KMS-11 (cell line): Measurements from ENCODE around the gene CDC25C.
"Not testable (repeated sequence)": the region's sequence is repeated elsewhere in the genome, so short reads cannot be mapped to it uniquely, and the experiment has no call there.

Experiments used
- H2AFZ ChIP-seq: fragments of 200-600 bp; sonication (generic); 2 replicates; pipeline ENCODE4 v1.6.1; 2016; ENCODE audit warnings: antibody characterized with exemption, mixed run types, low read depth
- H3K27ac ChIP-seq: fragments of 200-600 bp; sonication (generic); 2 replicates; pipeline ENCODE4 v1.6.1; 2016; ENCODE audit warnings: mild to moderate bottlenecking, mixed run types
- H3K27me3 ChIP-seq: fragments of 200-600 bp; sonication (generic); 2 replicates; pipeline ENCODE4 v1.6.1; 2017; ENCODE audit warnings: mild to moderate bottlenecking, low read depth, mixed run types, moderate library complexity; ENCODE audit not compliant: insufficient read depth
- H3K36me3 ChIP-seq: fragments of 200-600 bp; sonication (generic); 2 replicates; pipeline ENCODE4 v1.6.1; 2017; ENCODE audit warnings: mild to moderate bottlenecking, mixed run types; ENCODE audit not compliant: insufficient read depth
- H3K4me1 ChIP-seq: fragments of 200-600 bp; sonication (generic); 2 replicates; pipeline ENCODE4 v1.6.1; 2016; ENCODE audit warnings: mild to moderate bottlenecking, low read depth, mixed run types; ENCODE audit not compliant: poor library complexity, severe bottlenecking
- H3K4me2 ChIP-seq: fragments of 200-600 bp; sonication (generic); 2 replicates; pipeline ENCODE4 v1.7.0; 2016; ENCODE audit warnings: mild to moderate bottlenecking, mixed run types
- H3K4me3 ChIP-seq: fragments of 200-600 bp; sonication (generic); IDR thresholded peaks from 2 replicates; pipeline ENCODE4 v1.6.1; 2017; ENCODE audit warnings: low read depth, low read length, mixed read lengths; ENCODE audit not compliant: insufficient read depth
- H3K79me2 ChIP-seq: fragments of 200-600 bp; sonication (generic); 2 replicates; pipeline ENCODE4 v1.6.1; 2016; ENCODE audit warnings: low read depth, mixed run types; ENCODE audit not compliant: insufficient read depth
- H3K9ac ChIP-seq: fragments of 200-600 bp; sonication (generic); 2 replicates; pipeline ENCODE4 v1.6.1; 2016; ENCODE audit warnings: mild to moderate bottlenecking, mixed run types
- H4K20me1 ChIP-seq: fragments of 200-600 bp; sonication (generic); 2 replicates; pipeline ENCODE4 v1.6.1; 2016; ENCODE audit warnings: mild to moderate bottlenecking, mixed run types; ENCODE audit not compliant: insufficient read depth
- TF ChIP-seq, protein P1 (sequence below): fragments of 200-600 bp; sonication (generic); conservative IDR thresholded peaks from 2 replicates; pipeline ENCODE4 v1.6.1; 2017; ENCODE audit warnings: low read depth, mild to moderate bottlenecking, antibody characterized with exemption, low read length, moderate library complexity, mixed read lengths

The CDC25C gene

GRCh38 chr5:138257583-138257982 is 74.0 kb downstream of the CDC25C start:
- Histone ChIP-seq H3K27me3 (no peaks in the 10 kb centered on the region), H3K36me3 (no peaks in the 10 kb centered on the region), H3K79me2 (no peaks in the 10 kb centered on the region), H3K4me1 (no peaks in the 10 kb centered on the region), H3K4me3 (no peak overlapping the region), H3K9ac (no peak overlapping the region), H4K20me1 (no peaks in the 10 kb centered on the region), H3K27ac (no peak overlapping the region), H3K4me2 (no peak overlapping the region), H2AFZ (no peak overlapping the region)
- TF ChIP-seq, protein P1, sequence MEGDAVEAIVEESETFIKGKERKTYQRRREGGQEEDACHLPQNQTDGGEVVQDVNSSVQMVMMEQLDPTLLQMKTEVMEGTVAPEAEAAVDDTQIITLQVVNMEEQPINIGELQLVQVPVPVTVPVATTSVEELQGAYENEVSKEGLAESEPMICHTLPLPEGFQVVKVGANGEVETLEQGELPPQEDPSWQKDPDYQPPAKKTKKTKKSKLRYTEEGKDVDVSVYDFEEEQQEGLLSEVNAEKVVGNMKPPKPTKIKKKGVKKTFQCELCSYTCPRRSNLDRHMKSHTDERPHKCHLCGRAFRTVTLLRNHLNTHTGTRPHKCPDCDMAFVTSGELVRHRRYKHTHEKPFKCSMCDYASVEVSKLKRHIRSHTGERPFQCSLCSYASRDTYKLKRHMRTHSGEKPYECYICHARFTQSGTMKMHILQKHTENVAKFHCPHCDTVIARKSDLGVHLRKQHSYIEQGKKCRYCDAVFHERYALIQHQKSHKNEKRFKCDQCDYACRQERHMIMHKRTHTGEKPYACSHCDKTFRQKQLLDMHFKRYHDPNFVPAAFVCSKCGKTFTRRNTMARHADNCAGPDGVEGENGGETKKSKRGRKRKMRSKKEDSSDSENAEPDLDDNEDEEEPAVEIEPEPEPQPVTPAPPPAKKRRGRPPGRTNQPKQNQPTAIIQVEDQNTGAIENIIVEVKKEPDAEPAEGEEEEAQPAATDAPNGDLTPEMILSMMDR, result no peak

- H2AFZ ChIP-seq, result no peak overlapping the region
- H3K27me3 ChIP-seq, result no peaks in the 10 kb centered on the region
- H3K36me3 ChIP-seq, result no peaks in the 10 kb centered on the region
- no peak overlapping the region for H3K27ac ChIP-seq
- H3K4me1 ChIP-seq, result no peaks in the 10 kb centered on the region
- H3K4me2 ChIP-seq, result no peak overlapping the region
- no peak overlapping the region for H3K4me3 ChIP-seq
- TF ChIP-seq, protein P1, result no peak
- H3K79me2 ChIP-seq, result no peaks in the 10 kb centered on the region
- no peaks in the 10 kb centered on the region for H4K20me1 ChIP-seq
- no peak overlapping the region for H3K9ac ChIP-seq
Observed at GRCh38 chr5:138252944-138253343, 78.7 kb downstream of the CDC25C start.

GRCh38 chr5:138247800-138248199 is 83.8 kb downstream of the CDC25C start:
- not testable (repeated sequence) for H3K36me3 ChIP-seq, H3K27me3 ChIP-seq, H2AFZ ChIP-seq, H4K20me1 ChIP-seq, H3K27ac ChIP-seq, H3K4me2 ChIP-seq, H3K79me2 ChIP-seq, H3K4me1 ChIP-seq, H3K9ac ChIP-seq, H3K4me3 ChIP-seq

GRCh38 chr5:138246822-138247221 is 84.8 kb downstream of the CDC25C start:
- H2AFZ ChIP-seq, result no peak overlapping the region

DNA sequence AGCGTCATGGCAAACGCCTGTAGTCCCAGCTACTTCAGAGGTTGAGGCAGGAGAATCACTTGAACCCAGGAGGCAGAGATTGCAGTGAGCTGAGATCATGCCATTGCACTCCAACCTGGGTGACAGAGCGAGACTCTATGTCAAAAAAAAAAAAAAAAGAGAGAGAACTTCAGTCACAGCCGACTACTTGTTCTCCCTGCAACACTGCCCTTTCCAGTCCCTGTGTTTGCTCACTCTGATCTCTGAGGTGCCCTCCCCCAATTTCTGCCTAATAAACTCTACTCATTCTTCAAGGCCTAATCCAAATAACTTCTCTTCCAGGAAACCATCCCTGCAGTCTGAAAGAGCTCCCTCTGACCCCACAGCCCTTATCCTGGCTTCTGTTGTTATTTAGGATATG is 85.3 kb downstream of the CDC25C start:
- no peaks in the 10 kb centered on the region for H3K27me3 ChIP-seq
- H3K4me1 ChIP-seq, result no peaks in the 10 kb centered on the region
- H2AFZ ChIP-seq, result no peak overlapping the region
- no peaks in the 10 kb centered on the region for H4K20me1 ChIP-seq
- no peaks in the 10 kb centered on the region for H3K36me3 ChIP-seq
- H3K27ac ChIP-seq, result no peak overlapping the region
- no peak overlapping the region for H3K4me3 ChIP-seq
- H3K9ac ChIP-seq, result no peak overlapping the region
- H3K79me2 ChIP-seq, result no peaks in the 10 kb centered on the region
- TF ChIP-seq, protein P1, result no peak
- H3K4me2 ChIP-seq, result no peak overlapping the region

More at GRCh38 chr5:138246822-138247221, 84.8 kb downstream of the CDC25C start:
- Histone ChIP-seq H3K79me2 (no peaks in the 10 kb centered on the region), H4K20me1 (no peaks in the 10 kb centered on the region), H3K36me3 (no peaks in the 10 kb centered on the region), H3K9ac (no peak overlapping the region), H3K27ac (no peak overlapping the region), H3K27me3 (no peaks in the 10 kb centered on the region), H3K4me1 (no peaks in the 10 kb centered on the region), H3K4me3 (no peak overlapping the region), H3K4me2 (no peak overlapping the region)
- TF ChIP-seq, protein P1, result no peak
